COLO829 (cell line): Measurements from ENCODE around the gene TMPRSS15.

Experiments used
- DNase-seq: peaks from one replicate; pipeline ENCODE4 v3.0.0; 2012; ENCODE audit warnings: low spot score

TMPRSS15 gene

DNA sequence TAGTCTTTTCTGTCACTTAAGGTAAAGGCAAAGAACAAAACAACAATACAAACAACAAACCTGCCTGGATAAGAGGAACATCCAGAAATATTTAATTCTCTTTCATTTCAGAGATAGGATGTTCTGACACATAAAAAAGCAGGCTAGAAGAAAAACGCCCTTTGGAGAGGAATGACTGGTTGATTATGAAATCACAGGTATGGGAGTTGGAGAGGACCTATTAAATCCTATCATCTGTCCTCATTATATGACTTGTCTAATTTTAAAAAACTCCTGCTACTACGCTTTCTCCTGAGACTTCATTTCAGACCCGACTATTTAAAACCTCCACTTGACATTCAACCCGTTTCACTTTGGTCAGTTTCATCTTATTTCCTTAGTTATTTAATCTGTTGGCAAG is 54.1 kb downstream of the TMPRSS15 start:
- no peak for DNase-seq

DNA sequence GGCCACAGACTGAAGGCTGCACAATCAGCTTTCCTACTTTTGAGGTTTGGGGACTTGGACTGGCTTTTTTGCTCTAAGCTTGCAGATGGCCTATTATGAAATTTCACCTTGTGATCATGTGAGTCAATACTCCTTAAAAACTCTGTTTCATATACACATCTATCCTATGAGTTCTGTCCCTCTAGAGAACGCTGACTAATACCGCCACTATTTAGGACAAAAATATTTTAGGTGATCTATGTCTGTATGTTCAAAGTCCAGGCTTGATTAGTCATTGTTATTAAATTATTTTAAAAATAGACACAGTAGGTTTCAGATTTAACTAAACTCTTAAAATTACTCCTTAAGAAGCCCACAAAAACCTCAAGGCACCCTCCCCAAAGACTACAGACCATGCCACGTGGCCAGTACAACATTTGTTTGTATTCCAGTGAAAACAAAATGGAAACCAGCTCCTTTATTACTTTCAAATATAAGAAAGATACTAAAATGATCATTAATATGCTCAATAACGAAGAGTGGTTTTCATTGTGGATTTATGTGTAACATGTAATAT is 63.1 kb downstream of the TMPRSS15 start:
- DNase-seq = no peak

DNA sequence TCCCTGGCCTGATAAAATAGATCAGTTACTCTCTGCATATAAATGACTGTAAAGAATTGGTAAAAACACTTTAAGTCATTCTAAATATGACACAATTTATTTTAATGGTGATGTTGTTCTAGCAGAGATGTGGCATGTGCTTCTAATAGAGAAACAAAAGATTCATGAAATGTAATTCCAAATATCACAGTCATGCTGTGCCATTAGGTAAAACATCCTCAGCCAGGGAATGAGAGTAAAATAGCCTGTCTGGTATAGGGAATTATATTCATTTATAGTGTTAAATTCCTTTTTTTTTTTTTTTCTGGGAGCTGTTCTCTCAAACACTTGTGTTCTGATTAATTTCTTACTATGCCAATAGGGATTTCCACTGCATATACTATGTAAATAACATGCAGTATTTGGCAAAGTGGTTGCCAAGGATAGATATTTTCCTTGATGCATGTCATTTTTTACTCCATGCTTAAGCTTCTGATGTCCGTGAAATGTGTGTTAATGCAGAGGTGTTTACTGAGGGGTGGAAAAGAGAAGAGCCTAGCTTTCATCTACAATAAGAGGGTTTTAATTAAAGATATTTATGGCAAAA is 67.8 kb downstream of the TMPRSS15 start:
- DNase-seq = no peak

DNA sequence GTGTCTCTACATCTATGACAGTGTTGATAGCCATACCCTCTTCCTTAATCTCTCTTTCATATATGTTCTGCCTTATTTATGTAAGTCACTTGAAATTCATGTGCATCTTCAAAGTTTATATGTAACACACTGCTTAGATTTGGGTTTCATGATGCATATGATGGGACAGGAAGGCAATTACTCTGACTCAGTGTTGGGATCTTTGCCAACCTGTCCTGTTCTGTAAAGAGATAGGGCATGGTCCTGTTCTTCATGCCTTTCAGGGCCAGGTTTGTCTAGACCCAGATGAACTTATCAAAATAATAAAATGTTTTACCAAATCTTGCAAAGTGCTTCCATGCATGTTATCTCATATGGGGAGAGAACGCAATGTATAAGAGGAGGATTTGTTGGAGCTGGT is 69.5 kb downstream of the TMPRSS15 start:
- no peak for DNase-seq

DNA sequence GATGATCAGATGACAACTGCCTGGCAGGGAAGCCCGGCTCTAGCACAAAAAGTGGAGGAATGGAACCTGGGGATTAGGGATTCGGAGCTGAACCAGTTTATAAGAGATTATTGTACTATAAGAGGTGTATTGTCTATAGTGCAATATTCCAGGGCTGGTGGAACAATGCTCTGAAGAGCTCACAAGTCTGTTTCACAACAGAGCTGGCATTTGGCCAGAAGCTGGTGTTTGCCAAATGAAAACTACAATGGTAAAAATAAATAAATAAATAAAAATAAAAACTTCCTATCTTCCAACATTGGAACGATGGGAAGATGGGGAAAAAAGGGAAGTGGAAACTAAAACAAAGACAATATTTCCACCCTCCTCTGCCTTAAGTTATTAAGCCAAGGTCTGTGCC is 85.4 kb downstream of the TMPRSS15 start:
- DNase-seq = peak; percentile 3

DNA sequence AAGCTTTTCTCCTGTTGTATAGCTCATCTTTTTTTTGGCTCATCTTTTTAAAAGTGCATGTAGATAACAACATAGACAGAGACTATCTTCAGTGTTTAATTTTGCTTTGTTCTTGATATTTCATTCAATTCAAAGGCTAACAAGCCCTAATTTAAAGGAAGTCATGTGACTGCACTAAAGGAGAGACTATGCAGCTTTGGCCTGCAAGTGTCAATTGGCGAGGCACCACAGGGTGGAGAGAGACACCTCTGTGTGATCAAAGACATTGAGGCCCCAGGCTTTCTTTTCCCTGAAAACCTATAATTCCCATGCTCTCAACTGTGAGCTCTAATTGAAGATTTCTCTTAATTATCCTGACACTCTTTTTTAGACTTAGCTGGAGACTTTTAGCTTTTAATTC is 105.4 kb downstream of the TMPRSS15 start:
- DNase-seq = no peak

DNA sequence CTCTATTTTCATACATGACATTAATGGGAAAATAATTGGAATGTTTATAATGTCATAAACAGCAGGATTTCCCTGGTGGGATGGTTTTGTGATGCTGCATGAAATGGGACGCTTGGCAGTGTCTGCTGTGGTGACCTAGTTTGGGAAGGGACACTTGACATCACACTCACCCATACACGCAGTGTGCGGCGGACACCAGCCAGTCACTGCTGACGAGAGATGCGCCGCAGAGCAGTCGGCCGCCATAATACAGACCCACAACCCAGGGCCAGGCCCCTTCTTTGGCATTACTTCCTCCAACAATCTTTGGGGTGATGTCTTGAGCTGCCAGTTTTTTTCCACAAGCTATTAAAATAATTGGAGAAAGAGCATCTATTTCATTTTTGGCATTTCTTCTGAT is 109.5 kb downstream of the TMPRSS15 start:
- DNase-seq = no peak

DNA sequence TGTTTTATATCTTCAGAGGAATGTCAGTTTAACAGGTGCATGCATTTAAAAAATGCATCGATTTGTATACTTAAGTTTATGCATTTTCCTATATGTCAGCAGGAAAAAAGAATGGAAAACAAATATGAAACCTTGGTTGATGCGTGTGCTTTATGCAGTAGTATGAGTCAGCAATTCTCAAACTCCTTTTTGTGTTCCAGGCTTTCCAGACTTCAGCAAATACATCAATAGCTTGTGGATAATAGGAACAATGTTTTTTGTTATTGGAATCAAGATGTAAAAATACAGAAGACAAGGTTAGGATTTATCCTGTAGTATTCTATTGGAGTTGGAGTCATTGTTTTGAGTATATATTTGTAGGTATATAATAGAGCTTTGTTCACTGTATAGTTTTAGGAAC is 113.7 kb downstream of the TMPRSS15 start:
- no peak for DNase-seq

DNA sequence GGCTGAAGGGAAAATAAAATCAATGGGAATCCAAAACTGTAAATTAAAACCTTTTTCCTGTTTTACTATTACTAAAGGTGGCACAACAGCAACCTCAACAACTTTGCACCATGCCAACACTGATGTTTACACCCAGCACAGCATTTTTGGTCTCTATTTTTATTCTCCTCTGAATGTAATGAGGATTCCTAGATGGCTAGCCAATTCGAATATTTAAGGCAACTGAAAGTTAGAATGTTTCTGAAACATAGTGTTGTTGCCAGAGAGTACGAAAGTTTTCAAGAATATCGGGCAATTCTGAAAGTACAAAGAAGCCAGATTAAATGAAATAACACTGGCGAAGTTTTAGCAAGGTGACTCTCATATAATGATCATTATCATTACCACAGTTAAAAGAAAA is 118.2 kb downstream of the TMPRSS15 start:
- DNase-seq = no peak

DNA sequence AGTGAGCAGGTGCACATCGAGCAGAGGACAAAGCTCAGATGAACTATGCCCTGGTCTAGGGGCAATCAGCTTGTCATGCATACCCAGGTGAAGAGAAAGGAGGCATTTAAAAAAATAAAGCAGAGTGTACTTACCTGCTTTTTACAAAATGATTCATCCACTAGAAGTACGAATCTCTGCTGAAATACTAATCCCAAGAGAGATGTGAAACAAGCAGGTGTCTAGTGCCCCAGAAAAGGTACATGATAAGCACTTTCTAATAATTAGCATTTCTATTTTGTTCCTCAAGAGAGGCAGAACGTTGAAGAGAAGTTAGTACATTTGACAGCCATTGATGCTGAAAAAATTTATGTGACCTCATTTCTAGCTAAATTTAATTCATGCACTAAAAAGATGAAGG is 127.8 kb downstream of the TMPRSS15 start:
- no peak for DNase-seq

DNA sequence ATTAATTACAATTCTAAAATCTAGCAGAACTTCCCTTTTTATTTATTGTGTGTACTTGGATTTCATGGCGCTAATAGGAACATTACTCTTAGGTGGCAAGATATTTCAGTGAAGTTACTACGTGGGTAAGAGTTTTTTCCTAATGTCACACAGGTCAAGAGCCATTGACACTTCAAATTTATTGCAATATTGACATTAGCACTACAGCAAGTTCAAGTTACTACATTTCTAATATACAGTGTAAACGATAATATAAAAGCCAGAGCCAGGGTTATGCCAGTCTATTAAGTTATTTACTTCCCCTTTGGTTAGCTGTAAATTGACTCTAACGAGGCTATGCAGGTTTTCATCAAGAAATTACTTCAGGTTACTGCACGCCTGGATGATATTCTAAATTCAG is 129.2 kb downstream of the TMPRSS15 start:
- no peak for DNase-seq

DNA sequence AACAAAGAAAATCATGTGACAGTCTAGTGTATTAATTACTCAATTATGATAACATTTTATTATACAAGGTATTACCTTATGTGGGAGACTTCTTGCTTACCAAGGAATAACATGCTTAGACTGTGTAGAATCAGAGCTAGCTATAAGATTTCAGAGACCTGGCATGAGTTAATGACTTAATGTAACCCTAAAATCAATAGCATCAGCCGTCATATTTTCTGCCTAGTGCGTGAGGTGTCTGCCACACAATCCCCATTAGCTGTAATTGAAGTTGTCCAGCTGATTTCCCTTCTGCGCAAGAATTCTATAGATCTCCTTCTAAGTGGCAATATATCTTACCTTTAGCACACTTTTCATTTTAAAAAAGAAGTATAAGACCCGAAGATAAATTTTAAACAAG is 130.2 kb downstream of the TMPRSS15 start:
- no peak for DNase-seq

DNA sequence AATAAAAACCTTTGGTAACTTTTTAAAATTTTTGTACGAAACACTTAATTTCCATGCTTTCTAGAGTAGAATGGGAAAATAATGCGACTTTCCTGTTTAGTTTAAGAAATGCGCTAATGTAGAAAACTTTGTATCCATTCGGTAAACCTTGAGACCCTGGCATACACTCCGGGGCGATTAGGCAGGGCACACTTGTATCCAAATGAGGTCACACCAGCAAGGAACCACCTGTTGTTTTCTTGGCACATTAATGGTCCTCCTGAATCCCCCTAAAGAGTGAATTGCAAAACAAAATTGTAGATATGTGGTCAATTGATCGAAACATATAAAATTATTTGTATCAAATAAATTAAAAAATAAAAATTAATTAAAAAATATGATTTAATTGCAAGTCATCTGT is 133.7 kb downstream of the TMPRSS15 start:
- no peak for DNase-seq

DNA sequence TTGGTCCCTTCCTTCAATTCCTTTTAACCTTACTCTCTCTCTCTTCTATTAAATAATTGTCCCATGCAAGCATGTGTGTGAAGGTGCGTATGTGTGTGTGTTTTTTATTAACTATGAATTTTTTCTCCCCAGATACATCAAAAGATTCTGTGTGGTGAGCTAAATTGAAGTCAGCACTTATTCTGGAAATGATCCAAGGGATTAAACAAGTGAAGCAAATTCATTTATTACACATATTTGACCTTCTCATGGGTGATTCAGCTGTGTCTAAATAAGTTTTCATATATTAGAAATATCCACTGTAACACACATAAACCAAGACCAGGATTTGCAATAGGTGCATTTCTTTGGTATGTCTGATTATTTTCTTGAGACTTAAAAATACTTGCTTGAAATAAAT is 134.7 kb downstream of the TMPRSS15 start:
- no peak for DNase-seq

DNA sequence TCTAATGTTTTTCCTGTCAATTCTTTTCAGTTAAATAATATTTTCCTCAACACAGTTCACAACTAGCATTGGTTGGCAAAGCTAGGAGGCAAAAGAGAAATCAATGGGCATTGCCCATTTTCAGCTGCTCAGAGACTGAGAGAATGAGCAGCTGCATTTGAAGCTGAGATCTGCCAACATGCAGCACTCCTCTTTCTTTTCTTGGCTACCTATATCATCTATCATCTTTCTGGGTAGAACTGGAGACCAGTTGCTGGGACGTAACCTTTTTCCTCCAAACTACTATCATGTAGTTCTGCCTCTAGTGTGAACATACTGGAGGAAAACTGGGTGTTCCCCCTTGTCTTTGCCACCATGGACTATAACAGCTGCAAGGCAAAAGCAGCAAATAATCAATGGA is 136.1 kb downstream of the TMPRSS15 start:
- DNase-seq = no peak

DNA sequence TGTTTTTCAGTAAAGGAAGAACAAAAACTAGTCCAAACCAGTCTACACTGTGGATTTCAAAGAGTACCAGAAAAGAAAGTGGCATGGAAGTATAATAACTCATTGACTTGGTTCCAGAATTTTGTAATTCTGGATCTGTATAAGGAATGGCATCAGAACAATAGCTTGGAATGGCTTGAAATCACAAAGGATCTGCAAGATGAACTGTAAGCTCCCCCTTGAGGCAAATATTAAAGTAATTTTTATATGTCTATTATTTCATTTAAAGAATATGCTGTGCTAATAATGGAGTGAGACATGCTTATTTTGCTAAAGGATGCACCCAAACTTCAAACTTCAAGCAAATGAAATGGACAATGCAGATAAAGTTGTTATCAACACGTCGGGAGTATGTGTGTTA is 137.6 kb downstream of the TMPRSS15 start:
- DNase-seq = no peak

DNA sequence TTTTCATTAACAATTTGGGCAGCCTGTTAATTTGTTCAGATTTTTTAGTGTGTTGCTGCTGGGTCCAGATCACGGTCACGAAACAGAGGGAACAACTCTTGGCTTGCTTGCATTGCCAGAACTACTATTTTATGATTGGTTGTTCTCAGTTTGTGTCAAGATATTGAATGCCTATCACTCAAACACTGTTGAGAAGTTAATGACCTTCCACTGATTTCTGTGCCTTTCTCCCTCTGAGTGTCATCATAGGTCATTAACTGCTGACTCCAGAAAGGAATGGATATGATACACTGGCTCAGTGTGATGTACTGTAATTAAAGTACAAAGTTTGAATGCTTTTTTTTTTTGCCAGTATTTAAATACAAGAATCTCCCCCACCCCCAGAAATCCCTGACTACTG is 149.8 kb downstream of the TMPRSS15 start:
- no peak for DNase-seq

DNA sequence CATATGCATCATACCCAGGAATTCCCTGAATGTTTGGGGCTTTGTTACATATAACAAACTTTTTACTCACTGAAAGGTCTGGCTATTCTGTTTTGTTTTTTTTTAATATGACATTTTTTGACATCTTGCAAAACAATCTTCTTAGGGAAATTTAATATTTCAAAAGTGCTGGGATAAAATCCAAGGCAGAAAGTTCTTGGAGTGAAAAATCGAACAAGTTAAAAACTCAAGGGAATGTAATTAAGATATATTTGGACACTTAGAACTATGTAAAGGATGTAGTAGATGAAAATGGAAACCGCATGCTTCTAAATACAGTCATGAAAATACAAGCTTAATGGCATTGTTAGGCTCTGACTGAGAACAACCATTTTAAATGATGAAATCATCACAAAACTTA is 150.4 kb downstream of the TMPRSS15 start:
- no peak for DNase-seq

DNA sequence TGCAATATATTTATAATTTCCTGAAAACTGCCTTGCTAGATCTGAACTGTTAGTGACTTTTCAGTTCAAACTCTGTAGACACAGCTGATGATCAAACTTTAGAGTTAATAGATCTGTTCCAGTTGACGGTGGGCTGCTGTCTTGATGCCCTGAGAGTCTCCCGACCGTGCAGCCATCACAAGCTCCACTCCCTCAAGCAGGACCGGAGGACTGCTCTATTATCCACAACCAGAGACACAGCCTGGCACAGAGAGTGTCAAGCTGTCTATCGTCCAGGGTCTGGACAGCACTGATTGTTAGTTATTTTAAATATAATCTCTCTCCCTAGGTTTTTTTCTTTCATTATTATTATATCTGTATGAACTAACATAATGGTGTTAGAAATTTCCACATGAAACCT is 150.9 kb downstream of the TMPRSS15 start:
- DNase-seq = no peak

DNA sequence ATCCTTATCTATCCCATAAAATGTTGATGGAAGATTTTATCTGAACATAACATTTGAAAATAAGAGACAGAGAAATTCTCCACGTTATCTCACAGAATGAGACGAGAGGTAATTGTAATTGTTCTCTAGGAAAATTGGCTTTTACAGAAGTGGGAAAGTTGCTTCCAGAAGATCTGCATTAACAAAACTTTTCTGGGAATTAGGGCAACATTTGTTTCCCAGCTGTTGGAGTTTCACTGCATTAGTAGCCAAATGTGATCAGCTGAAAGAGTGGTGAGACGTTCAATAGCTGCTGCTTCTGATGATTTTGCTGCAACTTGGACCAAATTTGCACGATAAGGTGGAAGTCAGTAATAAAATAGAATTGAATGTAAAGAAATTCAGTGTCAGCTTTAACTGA is 151.3 kb downstream of the TMPRSS15 start:
- no peak for DNase-seq

DNA sequence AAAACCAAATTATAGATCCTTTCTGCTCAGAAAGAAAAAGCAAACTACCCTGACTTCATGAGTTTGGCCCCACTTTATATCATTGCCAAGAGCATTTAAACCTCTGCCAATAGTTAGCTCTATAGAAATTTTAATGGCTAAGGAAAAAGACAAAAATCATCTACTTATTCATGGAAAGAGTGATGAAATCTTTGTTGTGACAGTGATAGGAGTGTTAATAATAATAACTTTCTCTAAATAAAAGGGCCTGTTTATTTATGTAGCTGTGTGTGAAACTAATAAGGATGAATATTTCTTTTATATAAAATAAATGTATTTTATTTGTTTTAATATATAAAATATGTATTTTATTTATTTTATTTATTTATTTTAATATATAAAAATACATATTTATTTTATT is 152.5 kb downstream of the TMPRSS15 start:
- no peak for DNase-seq

DNA sequence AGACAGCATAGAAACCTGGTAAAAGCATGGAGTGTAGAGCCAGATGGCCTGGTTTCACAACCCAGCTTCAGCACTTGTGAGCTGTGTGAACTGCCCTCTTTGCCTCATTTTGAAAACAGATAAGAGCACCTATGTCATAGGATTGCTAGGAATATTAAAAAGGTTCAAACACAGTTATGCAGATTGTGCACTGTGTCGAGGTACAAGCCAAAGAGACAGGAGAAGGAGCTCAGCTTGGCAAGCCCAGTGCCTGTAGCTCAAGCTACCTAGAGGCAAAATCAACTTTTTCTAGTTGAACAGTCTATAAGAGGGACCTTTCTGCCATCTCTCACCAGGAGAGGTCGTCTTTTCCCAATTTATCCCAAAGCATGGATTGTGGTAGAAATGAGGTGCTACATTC is 153.9 kb downstream of the TMPRSS15 start:
- DNase-seq = no peak

DNA sequence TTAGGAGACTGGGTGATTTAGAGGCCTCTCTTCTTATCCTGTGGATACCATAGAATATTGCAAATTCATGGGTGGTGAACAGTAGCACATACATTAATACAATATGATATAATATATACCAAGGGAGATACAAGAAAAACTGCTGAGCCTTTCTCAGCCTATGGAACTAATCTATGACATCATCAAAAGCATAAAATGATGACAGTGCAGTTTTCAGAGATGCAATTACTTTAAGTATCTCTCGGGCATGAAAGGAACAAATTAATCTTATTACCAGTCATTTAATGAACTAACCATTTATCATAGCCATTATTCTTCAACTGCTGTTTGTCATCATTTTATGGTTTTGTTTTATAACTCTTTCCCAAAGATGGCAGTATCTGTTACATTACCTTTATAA is 155.4 kb downstream of the TMPRSS15 start:
- DNase-seq = no peak

DNA sequence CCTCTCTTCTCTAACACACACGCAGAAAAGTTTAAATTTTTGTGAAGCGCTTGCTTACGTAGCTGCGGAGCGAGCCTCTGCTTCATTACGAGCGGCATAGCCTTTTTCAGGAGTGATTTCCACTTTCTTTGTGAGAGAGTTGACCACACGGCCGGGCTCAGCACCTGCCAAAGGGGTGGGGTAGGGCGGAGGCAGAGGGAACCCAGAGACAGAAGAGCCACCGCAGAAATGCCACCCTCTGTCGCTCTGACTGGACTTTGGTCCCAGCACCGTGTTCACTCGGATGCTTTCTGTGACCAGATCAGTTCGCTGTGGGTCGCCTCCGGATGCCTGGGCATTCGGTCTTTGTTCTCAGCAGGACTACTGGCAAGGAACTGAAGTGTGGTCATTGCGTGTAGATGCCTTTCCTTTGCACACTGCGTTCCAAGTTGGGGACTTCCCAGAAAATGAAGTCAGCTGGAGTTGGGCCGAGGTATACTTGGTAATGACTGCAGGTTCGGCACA is 158.1 kb downstream of the TMPRSS15 start:
- no peak for DNase-seq
